GM18520 (cell line): ENCODE results near the gene MMP1.

Source experiments
- ATAC-seq: cut with Tn5 transposase; IDR thresholded peaks from one replicate; pipeline ENCODE4 v1.9.1; 2021; ENCODE audit not compliant: unreplicated experiment

Gene MMP1

DNA sequence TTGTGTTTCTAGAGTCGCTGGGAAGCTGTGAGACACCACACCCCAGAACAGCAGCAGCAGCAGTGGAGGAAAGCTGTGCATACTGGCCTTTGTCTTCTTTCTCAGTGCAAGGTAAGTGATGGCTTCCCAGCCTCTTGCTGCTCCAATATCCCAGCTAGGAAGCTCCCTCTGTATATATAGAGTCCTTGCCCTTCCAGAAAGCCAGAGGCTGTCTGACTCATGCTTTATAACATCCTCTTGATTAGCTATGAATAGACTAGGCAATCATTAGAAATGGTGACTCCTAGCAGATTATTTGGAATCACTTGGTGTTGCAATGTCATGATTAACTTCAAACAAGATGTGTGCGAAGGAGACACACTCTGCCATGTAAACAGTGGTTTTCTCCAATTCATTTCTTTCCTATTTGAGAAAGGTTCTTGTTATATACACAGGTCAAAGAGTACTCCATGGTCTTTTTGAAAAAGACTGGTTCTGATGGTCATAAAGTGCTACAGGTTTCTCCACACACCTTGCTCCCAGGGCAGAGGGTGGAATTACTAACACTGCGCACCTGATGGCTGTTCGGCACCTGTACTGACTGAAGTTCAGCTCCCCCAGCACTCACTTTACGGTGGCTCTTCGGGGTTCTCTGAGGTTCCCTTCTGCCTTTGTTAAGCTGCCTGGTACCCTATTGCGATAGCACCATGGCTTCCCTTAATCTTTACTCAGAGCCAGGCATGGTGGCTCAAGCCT lies at the start of gene MMP1:
MMP1 (minus strand) TSS at position 149 of the 735 bp plus-strand sequence; CDS start at position 81, 68 bp downstream.
- no peak for ATAC-seq

DNA sequence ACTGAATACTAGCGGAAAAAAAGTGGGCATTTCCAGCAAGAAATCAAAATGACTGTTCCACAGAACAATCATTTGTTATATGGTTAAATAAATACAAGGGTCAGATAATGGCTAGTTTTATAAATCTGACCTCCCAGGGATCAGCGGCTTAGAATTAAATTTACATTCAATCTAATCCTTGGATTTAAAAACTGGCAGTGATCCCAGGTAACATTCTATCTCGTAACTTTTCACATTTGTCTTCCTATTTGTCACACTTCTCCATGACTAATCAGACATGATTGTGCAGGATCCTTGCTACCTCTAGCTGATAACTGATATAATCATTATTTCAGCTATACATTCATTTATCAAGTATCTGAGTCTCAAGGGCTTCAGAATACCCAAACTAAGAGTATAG lies 48.3 kb upstream of the MMP1 start:
- no peak for ATAC-seq

DNA sequence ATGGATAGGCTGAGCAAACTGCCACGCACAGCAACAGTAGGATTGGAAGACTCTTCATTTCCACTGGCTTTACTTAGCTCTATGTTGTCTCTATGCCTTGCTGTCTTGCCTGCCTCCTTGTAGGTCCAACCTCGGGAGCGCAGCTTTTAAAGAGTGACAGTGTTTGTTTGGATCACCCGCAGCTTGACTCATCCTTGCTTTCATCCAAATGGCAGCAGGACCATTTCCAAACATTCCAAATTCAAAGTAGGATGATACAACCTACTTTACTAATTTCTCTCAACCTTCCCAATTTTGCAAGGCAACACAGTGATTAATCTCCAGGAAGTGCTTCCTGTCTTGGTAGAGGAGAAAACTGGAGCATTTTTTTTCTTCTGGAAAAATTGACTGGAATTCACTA lies 45.5 kb upstream of the MMP1 start, which contains the start of gene MMP3:
MMP3 (minus strand) TSS at position 121 of the 400 bp plus-strand sequence; CDS start at position 58, 63 bp downstream.
- ATAC-seq = no peak

DNA sequence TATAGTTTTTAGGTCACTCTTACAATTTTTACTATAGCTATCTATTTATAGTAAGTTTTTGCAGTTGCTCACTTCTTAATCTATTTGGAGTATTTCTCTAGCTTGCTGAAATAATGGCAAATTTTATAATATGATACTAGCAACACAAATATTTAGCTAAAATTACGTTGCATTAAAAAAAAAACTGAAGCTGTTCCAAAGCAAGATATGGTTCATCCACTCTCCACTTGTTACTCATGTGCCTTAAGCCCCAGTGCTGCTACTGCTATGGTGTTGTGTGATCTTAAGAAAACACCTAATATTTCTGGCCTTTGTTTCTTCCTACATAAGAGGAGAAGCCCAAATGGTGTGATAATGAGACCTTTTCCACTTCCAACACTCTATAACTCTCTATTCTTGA lies 45.0 kb upstream of the MMP1 start:
- ATAC-seq = no peak

DNA sequence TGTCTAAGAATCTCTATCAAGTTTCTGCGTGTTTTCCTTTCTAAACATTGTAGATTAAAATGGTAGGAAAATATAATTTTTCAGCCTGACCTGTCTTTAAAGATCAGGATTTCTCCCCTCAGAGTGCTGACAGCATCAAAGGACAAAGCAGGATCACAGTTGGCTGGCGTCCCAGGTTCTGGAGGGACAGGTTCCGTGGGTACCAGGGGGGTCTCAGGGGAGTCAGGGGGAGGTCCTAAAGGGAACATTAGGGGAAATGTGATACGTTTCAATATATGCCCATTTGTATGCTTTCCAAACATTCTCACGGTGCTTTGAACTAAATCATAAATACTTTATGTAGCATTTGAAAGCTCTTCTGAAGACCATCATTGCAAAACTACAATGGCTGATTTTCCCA lies 42.1 kb upstream of the MMP1 start:
- no peak for ATAC-seq

DNA sequence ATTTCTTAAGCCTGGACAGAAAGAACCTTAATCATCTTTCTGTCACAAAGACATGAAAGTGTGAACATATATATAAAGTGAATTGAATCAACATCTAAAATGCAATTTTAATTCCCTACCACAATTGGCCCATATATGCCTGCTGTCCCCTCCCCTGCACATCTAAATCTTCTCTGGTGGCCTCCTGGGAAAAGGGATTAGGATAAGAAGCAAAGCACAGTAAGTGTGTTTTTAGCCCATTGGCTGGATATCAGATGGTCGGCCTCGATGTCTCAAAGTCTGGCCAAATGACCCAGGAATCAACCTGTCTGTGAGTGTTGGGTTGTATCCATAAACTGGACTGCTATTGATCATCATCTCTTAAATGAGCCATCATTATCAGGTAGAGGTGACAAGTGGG lies 39.7 kb upstream of the MMP1 start:
- no peak for ATAC-seq

DNA sequence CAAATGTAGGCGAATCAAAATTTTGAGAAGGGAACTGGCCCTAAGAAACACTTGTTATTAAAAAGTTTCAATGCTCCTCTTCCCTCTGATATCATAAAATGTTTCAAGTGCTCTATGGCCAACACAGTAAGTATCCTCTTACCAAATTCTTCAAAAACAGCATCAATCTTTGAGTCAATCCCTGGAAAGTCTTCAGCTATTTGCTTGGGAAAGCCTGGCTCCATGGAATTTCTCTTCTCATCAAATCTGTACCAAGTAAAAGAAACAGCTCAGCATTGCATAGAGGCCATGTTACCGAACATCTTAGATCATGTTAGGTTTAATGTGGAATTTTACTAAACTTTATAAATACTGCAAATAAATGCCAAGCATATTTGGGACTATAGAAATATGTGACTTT lies 39.2 kb upstream of the MMP1 start:
- no peak for ATAC-seq

DNA sequence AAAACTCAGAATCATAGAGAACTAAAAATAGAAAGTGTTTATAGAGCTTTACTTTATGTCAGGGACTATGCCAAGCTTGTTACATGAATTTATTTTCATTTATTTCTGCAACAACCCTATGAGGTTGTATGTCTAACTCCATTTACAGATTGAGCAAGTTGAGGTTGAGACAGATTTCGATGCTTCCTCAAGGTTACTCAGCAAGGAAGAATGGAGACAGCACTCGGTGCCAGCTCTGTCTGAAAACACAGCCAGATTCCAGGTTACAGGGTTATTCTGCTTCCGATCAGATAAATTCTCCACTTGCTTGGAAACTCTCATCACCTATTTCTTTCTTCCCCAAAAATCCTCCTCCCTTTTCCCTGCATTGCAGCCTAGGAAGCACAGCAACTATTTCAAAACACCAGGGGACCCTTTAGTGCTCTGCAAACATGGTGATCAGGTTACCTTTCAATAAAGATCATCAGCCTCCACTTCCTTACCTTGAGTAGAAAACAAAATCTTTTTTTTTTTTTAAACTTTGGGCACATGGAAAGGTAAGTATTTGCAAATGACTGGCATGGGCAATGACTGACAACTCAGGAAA lies 38.4 kb upstream of the MMP1 start:
- no peak for ATAC-seq

DNA sequence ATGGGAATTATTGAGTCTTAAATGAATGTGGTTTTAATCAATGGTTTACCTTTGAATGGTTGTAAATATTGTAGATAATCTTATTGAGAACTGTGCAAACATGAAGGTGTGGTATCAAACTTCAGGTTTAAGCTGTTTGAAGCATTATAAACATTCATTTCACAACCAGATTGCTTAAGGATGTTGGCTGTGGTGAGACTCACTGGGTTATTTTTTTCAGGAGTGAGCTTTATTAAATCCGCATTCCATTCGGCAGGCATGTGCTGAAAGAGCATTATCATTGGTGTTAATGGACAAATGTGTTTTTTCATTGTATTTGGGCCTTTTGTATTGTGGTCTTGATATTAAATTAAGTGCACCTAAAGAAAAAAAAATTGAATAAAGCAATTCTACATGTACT lies 35.8 kb upstream of the MMP1 start:
- ATAC-seq = no peak

DNA sequence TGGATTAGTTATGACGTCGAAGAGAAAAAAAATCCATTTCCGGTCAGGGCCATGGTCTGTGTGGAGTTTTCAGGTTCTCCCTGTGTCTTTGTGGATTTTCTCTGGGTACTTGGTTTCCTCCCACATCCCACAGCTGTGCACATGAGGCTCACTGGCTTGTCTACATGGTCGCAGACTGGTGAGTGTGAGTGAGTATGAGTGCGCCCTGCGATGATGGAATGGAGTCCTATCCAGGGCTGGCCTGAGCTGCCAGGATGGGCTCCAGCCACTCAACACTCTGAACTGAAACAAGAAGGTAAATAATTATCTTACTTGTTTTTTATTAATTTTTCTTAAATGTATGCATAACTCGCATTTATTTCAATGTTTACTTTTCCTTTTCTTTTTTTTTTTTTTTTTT lies 34.7 kb upstream of the MMP1 start:
- no peak for ATAC-seq

DNA sequence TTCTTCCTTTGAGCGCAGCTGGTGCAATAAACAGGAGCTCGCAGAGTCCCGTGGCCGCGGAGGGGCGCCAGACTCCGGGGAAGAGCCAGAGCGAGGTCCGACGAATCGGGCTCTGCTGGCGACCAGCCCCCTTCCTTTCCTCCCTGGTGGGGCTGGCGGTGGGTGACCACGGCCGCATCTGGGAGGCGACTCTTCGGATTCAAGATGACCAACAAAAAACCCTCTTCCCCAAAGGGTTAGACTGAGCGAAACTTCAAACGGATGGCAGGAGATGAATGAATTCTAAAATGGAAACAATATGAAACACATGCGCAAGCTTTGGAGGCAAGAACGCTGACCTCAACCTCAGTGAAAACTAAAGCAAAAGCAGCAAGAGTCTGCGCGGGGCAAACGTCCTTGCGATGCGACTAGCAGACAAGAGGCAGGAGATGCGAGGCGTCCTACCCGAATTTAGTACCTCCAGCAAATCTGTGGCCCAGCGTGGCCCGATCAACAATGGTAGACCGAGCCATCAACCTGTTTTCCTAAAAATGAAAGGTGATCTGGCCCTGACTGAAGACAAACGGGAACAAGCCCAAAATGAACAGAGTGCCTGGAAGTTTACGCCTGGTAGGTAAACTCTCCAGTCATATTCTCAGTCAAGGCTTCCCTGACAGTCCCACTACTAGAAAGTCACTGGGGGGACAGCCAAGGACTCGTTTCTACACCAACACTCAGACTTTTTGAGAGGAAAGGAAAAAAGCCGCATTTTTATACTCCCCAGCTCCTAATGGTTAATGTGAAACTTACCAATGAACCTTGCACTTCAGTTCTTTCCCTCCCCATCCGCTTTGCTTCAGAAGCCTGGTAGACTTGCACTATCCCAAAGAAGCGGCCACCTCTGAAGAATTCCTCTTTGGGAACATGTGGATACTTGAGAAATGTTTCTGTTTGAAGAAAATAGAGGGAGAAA lies 33.8 kb upstream of the MMP1 start:
- no peak for ATAC-seq

DNA sequence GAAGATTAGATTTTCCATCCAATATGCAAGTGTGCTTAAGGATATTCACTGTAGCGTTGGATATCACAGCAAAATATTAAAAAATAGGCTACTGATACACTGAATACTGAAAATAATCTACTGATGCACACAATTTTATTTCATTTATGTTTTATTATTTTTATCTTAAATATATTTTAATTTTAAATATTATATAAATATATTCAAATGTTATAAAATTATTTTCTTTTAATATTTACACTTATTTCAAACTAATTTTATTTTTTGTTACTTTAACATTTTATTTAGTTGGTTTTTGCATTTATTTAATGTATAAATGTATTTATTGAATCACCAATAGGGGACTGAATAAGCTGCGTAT lies 33.1 kb upstream of the MMP1 start:
- ATAC-seq = no peak

DNA sequence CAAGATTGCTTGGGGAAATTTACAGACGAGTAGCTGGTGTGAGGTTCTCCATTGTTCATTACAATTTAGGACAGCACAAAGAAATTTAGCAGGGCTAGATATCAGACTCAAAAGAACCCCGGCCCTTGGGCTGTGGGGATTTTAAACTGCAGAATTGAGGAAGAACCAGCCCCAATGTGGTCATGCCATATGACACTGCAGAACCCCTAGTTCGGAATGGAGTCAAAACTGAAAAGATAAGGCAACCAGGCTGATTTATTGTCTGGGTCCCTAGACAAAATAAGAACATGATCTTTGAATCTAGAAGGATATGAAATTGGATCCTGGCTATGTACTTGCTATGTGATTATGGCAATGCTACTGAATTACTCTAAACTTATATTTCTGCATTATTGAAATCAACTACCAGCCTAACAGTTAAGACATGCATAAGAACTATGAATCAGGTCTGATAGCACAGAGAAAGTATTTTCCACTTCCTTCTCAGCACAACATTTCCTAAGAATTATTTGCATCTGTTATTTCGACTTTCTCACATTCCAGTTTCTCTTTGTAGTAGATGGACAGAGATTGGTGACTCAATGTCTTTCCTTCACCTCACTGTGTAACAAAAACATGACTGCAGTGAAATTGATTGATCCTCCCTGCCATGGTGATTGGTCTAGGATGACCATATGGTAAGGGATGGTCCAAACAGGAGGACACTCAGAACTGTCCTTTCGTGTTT lies 32.2 kb upstream of the MMP1 start:
- no peak for ATAC-seq

DNA sequence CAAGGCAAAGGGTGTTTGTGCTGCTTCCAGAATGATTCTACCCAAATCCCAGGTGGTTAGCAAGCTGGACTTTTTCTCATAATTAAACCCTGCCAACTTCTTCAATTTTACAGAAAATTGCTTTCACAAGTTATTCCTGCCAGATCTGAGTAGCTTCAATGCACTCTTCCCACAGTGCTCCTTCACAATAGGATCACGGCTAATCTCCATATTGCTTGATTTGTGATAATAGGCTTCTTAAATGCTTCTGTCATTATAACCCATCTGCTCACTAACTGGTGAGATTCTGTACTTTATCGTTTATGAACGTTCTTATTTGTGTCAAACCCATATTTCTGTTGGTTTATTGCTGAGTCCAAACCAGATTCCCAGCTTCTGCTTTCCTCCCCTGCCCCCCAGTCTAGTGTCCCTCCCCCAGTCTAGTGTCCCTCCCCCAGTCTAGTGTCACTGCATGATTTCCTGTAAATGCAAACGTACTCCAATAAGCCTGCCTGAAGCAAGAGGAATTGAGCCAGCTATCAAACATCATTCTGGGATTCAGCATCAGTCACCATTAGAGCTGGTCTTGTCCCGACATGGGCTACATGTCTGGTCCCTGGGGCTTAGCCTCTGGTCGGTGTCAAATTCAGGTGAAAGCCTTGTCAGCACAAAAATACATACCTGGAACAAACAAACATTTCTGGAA lies 31.5 kb upstream of the MMP1 start:
- ATAC-seq = no peak

DNA sequence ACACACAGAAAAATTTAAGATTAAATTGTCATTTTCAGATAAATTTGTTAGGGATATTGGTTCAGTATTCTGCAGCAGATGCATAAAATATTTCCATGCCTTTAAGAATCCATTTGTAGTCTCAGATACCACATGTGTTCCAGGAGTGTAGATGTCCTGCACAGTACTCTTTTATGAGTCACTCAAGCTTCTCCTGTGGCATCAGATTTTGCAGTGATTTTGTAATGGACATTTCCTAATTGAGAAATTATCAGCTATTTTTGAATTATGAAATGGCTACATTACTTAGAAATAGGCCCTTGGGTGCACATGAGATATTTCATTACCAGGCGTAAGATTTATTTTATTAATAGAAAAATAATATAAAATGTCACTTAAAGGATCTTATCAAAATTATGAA lies 26.6 kb upstream of the MMP1 start:
- ATAC-seq = no peak

DNA sequence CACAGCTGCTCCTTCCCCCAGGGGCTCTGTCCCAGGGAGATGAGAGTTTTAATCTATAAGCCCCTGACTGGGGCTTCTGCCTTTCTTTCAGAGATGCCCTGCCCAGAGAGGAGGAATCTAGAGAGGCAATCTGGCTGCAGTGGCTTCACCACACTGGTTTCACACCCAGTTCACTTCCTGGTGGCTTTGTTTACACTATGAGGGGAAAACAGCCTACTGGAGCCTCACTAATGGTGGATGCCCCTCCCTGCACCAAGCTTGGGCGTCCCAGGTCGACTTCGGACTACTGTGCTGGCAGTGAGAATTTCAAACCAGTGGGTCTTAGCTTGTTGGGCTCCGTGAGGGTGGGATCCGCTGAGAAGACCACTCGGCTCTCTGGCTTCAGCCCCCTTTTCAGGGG lies 21.5 kb upstream of the MMP1 start:
- ATAC-seq = no peak

DNA sequence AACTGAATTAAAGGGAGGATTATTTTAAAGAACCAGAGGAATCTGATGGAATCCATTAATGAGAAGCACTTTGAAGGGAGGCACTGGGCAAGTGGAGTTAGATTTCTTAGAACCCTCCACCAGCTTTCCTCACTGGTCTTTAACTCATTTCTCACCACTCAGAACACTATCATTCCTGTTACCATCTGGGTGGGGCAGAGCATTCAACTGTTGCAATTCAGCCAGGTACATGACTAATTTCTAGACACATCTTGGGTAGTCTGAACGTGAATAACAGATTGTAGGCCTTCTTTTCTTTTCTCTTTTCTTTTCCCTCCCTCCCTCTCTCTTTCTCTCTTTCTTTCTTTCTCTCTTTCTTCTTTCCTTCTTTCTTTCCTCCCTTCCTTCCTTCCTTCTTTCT lies 15.5 kb upstream of the MMP1 start:
- no peak for ATAC-seq

DNA sequence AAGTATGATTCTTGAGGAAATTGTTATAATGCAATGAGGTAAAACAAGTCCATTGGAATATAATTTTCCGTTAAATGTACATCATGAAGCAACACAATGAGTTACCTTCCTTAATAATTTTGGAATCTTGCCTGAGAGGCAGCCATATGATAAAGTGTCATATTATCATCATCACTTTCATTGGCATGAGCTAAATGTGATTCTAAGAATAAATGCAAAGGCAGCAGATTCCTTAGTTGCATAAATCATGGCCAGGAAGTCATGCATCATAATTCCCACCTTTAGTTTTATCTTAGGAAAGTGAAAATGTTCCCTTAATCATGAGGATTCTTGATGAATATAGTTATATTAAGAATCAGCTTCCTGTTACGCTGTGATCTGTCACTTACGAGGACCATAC lies 14.2 kb upstream of the MMP1 start:
- ATAC-seq = no peak

DNA sequence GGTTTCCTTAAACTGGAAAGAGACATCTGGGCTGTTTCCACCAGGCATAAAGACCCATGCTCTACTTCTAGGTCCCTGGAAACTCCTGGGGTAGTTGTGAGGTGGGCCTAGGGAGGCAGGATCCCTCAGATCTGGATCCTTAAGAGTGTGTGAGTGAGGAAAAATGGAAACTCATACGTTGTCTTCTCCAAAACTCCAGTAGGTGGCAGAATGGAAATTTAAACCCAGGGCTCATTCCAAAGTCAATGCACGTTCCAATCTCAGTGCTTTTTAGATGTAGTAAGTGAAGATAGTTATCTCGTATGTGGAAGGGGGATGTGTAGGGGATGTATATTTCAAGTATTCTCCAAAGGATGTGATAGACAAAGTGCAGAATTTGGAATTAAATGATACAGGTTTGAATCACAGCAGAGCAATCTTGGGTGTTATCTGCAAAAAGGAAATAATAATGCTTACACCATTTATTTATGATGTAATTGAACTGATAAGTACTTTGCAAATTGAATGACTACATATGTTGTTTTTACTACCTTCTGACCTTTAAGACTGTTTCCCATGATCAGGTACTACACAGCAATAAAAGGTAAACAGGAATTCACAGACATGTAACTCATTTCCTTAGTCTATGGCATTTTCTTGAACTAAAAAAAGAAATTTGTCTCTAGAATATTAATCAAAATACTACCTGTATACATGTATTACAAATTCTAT lies 13.1 kb upstream of the MMP1 start:
- no peak for ATAC-seq

DNA sequence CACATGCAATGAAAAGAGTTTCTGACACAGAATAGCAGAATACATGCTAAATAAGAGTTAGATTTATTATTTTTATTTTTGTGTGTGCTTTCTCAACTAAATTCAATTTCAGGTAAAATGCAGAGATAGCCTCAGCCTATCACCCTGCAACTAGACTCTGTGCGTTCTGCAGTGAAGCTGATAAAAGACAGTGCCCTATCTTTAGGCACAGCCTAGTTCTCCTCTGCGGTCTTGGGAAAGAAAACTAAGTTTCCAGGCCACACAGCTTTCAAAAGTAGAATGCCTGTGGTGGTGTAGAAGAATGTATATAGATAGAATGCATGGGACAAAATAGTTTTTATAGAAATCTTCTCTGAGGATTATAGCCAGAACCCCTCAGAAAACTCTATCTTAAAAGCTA lies 12.0 kb upstream of the MMP1 start:
- no peak for ATAC-seq
